Cardiac septum (tissue), 1 donor: ENCODE measurements around the gene KIAA1217. TPM values are rescaled to one million over a fixed set of nuclear protein-coding genes. Genes with fewer than 3 reads are reported as not detected.

ENCODE experiments used
- DNase-seq: peaks from one replicate; pipeline ENCODE4 v3.0.0-alpha.2; 2020; ENCODE audit warnings: low spot score
- intact Hi-C: fragments of 100-400 bp; cut with DNase I; formaldehyde crosslinking; loops from one replicate; pipeline ENCODE4 v1.14.0; 2022
- total RNA-seq: library from RNA; stranded (reverse); fragmentation: NEBNext Ultra II Directional; extraction: Animal tissue kit (Norgen Biotek cat#: 25700); gene quantifications from one replicate; pipeline ENCODE4 v1.2.1, GENCODE V29; 2021
- donor health status: DM: no; HTN: no; CAD: no.

The KIAA1217 gene
- total RNA-seq, 1 donor from 2014 or later, result 24.0 TPM

DNA sequence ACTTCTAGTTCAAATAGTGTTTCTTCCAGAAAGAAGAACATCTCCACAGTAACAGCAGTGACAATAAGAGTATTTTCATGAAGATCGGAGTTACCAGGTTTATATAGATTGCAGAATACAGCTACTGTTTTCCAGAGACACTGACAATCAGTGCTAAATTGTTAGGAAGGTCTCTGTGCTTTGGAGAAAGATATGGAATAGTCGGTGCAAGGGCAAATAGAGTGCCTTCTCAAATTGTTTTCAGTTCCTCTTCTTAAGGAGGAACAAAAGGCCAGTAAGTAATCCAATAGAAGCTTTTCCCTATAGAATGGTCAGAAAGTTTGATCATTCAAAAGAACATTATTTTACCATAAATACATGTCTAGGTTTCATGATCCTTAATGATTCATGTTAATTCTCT, 2.6 kb upstream of the KIAA1217 start:
- no peak for DNase-seq
- intact Hi-C loops, result loop anchor here (5.0 kb wide), 1 partner anchor 156 kb away; no protein-coding TSS in a partner anchor

DNA sequence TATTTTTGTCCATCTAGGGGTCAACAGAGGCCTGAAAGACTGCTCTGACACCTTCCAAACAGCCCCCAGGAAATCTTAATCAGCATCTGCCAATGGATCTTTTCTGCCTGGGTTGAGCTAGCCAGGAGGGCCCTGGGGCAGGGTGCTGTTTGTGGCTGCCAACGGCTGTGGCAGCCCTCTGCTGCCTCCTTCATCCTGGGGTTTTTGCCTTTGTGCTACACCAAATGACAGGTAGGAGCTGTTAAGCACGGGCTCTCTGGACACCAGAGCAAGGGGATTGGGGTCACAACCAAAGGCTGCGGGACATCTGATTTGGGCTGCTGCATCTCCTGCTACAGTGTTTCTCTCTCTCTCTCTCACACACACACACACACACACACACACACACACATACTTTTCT, 2.0 kb upstream of the KIAA1217 start:
- intact Hi-C loops, result loop anchor here (5.0 kb wide), 1 partner anchor 155 kb away; no protein-coding TSS in a partner anchor
- no peak for DNase-seq

DNA sequence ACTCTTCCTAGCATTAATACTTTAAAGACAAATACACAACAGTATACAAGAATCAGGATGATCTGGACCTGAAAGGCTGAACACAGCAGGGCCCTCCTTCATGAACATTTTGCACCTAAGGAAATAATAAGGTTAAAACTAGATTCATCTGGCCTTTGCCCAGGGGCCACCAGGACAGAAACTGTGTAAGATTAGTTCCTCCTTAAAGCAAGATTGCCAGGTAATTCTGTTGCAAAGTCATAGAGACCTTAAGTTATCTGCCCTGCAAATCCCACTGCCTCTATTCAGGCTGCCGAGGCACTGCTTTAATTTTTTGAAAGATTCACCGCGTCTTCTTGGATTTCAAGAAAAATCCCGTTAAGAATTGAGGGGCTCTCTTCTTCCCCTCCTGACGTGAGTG, 1.6 kb upstream of the KIAA1217 start:
- intact Hi-C loops, result loop anchor here (5.0 kb wide), 1 partner anchor 155 kb away; no protein-coding TSS in a partner anchor
- DNase-seq, result no peak

DNA sequence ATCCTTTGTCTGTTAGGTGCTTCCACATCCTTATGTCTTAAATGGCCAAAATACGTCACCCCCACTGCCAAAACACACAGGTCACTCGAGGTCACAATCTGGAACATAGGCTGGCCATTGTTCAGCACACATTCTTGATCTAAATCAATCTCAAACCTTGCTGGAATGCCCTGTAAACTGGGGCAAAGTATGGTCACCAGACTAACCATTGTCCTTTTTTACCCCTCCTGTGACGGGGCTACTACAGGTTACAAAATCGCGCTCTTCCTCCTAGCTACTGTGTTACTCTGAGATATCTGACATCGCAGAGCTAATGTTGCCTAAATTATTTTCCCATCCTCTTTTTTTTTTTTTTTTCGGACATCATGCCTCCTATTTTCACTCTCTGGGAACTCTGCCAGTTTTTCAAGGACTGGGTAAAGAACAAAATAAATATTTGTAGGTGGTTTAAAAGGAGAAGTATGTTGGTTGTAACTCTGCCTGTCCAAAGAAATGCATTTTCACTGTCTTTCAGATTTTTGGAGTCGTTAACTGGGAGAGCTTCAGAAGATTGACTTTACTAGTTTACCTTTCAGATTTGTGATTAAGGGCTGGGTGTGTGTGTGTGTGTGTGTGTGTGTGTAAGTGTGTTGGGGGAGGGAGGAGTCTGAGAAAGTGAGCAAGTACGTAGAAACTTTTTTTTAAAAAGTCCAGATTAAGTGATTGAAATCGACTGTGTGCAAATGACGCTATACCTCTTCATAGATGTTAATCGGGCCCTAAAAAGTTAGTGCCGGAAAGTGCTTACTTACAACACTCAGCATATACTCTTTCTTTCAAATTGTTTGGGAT, 942 bp upstream of the KIAA1217 start:
- no peak for DNase-seq
- intact Hi-C loops, result loop anchor here (5.0 kb wide), 1 partner anchor 154 kb away; no protein-coding TSS in a partner anchor

DNA sequence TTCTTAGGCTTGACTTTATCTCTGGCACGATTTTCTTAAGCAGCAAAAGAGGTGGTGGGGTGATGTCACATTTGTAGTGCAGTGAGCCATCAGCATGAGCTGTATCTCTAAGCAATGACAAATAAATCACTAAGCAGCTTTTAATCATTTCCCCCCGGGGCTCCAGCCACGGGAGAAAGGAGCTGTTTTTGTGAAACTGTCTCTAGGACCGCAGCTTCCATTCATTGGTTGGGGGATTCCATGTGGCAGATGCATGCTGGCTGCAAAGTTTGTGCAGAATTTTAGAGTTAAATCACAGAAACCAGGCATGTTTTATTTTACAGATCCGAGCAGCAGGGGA, 464 bp downstream of the KIAA1217 start:
- intact Hi-C loops, result loop anchor here (5.0 kb wide), 1 partner anchor 153 kb away; no protein-coding TSS in a partner anchor
- no peak for DNase-seq

DNA sequence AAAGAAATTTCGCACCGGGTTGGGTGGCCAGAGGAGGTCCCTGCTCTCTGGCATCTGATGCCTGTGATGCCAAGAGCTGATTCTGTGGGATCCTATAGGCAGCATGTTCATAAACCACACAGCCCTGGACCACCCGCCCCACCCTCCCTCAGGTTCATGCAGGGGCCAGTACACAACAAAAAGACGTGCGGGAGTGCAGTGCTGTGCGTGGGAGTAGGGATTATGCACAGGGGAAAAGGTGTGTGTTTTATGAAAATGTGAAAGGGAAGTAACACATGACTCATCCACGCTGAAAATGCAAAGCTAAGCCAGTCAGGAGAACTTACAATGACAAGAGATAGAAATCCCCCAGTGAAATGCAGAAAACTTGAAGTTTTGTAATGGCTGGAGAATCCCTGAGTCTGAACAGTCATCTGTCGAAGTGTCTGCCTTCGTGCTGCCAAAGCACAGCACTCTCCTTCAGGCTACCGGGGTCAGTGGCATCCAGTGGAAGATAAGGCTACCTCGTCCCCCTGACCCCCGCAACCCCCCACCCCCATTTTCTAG, 1.1 kb downstream of the KIAA1217 start:
- intact Hi-C loops, result loop anchor here (5.0 to 10.0 kb wide), 3 partner anchors 47 to 152 kb away; no protein-coding TSS in a partner anchor
- no peak for DNase-seq

DNA sequence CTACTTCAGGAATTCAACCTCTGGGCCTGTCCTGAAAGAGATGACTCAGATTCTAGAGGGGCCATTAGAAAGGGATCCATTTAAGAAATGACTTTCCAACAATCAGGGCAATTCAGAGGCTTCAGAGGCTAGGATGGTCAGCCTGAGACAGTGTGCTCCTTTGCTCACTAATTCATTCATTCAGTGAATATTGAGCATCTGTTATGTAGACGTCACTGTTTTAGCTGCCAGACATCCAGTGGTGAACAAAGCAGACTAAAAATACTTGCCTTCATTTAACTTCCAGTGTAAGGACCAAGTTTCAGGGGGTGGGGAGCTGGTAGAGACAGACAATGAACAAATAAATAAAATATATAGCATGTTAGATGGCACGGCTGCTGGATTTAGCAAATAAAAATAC, 1.6 kb downstream of the KIAA1217 start:
- DNase-seq, result no peak
- intact Hi-C loops, result loop anchor here (5.0 to 10.0 kb wide), 2 partner anchors 47 to 134 kb away; no protein-coding TSS in a partner anchor

DNA sequence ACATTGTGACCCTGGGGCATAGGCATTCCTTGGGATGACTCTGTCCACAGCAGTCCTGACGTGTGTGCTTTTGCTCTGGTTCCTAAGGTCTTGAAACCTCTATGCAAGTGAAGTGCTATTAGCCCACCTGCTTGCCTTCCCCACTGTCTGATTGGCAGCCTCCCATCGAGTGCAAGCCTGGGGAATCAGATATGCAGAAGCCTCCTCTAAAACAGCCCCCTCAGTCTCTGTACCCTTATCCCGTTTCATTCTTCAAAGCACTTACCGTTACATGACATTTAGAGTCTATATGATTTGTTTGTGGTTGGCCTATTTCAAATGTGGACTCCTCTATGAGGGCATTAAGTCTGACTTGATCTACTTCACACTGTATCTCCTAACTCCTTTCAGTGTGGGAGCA, 4.3 kb downstream of the KIAA1217 start:
- intact Hi-C loops, result loop anchor here (5.0 to 10.0 kb wide), 2 partner anchors 44 to 132 kb away; no protein-coding TSS in a partner anchor
- no peak for DNase-seq

DNA sequence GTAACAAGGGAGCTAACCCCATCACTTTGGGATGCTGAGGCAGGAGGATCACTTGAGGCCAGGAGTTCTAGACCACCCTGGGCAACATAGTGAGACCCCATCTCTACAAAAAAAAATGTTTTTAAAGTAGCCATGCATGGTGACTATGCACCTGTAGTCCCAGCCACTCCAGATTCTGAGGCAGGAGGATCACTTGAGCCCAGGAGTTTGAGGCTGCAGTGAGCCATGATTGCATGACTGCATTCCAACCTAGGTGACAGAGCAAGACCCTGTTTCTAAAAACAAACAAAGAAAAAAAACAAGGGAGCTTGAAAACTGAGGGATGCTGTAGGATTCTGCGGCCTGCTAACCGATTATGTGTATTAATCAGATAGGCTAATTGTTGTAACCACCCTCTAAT, 4.9 kb downstream of the KIAA1217 start:
- intact Hi-C loops, result loop anchor here (5.0 to 10.0 kb wide), 2 partner anchors 43 to 131 kb away; no protein-coding TSS in a partner anchor
- no peak for DNase-seq

DNA sequence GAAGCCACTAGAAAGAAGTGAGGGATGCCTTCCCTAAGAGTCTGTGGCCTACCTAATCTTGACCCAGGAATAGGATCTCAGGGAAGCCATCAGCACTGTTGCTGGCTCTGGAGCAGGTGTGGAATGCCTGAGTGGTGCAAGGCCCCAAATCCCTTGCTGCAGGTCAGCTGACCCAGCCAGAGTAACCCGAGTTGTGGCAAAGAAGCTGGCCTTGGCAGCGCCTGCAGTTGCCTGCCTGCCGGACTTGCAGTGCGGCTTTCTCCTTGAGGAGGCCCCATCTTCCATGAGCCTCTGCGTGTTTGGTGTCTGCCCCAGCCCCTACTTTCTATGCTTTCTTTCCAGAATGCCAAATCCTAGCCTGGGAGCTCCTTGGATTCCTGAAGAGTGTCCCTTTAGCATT, 5.8 kb downstream of the KIAA1217 start:
- no peak for DNase-seq
- intact Hi-C loops, result loop anchor here (5.0 to 10.0 kb wide), 2 partner anchors 43 to 130 kb away; no protein-coding TSS in a partner anchor

DNA sequence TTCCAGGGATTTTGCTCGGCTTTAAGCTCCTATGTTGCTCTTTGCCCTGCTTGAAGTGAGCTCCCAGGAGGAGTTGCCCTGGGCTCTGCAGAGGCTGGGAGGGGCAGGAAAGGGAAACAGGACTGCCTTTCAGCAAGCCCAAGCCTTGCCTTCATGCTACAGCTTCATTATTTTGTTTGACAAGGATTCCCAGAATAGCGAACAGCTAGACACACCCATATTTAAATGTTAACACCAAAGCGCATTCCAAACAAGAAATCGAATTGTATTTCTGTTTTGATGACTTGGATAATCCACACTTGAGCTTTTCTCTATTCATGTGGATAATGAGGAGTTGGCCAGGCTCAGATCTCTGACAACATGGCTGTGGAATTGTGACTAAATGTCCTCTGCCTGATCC, 6.3 kb downstream of the KIAA1217 start:
- DNase-seq, result no peak
- intact Hi-C loops, result loop anchor here (10.0 kb wide), 1 partner anchor 130 kb away; no protein-coding TSS in a partner anchor

DNA sequence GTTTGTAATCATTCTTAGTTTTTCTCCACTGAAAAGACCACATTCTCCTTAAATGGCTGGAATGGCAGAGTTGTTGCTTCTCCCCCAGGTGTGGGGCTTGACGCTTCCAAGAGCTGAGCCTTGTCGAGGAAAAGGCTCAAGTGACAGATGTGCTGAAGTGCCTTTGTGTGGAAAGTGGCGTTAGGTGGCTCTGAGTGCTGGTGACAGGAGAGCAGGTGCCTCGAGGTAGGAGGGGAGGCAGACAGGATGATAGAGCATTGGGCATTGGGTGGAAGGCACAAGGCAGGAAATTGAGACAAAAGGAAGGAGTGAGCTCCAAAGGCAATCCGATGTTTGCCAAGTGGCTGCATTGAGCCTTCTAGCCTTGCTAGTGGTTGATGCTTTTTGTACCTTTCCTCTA, 6.7 kb downstream of the KIAA1217 start:
- intact Hi-C loops, result loop anchor here (10.0 kb wide), 1 partner anchor 129 kb away; no protein-coding TSS in a partner anchor
- DNase-seq, result no peak

DNA sequence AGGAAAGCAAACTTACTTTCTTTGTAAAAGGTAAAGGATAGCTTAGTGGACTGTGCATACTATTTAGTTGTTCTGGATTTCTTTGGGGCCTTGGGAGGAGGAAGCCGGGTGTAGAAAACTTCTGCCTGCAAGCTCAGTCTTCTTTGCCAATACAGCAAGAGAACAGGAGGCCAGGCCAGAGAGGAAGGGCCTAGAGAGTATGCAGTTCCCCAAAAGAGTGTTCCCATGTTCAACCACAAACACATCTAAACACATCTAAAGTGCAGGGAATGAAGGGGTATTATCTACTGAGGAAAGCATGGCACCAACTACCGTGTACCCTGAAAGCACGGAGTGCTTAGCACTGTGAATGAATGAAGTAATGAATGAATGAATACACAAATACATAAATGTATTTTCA, 11.0 kb downstream of the KIAA1217 start:
- no peak for DNase-seq
- intact Hi-C loops, result loop anchor here (10.0 kb wide), 1 partner anchor 125 kb away; no protein-coding TSS in a partner anchor

DNA sequence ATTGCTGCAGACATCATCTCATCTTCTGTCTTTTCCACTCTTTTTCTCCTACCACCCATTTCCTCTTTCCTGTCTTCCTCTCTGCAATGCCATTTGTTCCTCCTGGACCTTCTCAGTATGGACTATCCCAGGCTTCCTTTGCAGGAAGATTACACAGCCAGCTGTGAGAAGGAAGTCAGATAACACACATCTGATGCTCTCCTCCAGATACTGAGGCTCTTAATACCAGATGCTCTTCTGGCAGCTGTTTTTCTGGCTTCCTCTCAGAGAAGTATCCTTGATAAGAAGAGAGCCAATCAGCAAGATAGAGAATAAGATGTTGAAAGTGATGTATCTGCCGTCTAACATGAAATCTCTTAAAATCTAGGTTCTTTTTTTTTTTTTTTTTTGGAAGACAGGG, 14.4 kb downstream of the KIAA1217 start:
- DNase-seq, result no peak
- intact Hi-C loops, result no loop called here

DNA sequence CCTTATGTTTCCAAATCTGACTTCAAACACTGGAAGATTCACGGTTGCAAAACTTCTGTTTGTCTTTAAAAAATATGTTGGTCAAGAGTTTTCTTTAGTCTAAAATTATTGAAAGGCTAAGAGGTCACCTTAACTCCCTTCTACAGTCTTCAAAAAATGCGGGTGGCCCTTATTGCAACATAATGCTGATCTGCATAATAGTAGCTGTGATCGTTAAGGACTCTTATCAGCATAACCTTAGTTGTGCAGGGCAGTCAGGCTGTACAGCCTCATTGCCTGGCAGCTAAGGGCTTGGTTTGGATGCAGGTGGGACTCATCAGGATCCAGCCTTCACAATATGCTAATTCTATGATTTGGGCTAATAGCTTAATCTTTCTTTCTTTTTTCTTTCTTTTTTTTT, 15.0 kb downstream of the KIAA1217 start:
- DNase-seq, result no peak
- intact Hi-C loops, result no loop called here

DNA sequence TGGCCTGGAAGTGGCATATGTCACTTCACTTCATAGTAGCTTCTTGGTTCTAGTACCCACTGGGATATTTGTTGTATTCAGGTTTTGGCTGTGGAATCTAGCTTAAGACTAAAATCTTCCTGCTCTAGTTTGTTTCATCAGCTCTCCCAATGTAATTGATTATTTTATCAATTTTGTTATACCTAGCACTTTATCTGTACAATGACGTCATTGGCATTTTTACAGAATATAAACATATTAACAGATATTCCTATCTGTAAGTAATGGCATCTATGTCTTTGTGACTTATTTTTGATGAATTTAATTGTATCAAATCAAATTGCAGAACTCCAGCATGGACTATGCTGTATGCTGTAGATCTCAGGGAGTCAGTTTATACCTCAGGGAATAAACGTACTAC, 19.7 kb downstream of the KIAA1217 start:
- no peak for DNase-seq
- intact Hi-C loops, result no loop called here

DNA sequence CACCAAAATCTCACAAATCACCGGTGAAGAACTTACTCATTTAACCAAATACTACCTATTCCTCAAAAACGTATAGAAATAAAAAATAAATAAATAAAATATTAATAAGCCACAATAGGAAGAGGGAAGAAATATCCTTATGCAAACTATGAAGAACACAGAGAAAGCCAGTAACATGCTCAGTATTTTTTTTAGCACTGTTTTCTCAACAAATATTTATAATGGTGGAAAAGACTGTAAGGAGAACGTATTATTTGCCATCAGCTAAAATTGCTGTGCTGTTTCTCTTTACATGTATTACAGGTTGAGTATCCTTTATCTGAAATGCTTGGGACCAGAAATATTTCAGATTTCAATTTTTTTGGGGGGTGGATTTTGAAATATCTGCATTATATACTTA, 21.0 kb downstream of the KIAA1217 start:
- no peak for DNase-seq
- intact Hi-C loops, result no loop called here

DNA sequence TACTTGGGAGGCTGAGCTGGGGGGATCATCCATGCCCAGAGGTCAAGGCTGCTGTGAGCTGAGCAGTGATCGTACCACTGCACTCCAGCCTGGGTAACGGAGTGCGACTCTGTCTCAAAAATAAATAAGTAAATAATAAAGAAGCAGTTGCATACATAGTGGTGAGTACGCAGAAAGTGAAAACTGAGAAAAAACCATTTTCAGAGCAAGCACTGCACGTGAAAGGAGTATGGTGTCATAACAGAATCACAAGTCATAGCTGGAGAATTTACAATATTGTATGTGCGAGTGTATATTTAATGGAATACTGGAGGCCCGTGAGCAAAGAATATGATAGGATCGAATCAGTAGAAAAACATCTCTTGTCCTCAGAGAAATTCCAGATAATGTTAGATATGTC, 22.3 kb downstream of the KIAA1217 start:
- DNase-seq, result no peak
- intact Hi-C loops, result no loop called here

DNA sequence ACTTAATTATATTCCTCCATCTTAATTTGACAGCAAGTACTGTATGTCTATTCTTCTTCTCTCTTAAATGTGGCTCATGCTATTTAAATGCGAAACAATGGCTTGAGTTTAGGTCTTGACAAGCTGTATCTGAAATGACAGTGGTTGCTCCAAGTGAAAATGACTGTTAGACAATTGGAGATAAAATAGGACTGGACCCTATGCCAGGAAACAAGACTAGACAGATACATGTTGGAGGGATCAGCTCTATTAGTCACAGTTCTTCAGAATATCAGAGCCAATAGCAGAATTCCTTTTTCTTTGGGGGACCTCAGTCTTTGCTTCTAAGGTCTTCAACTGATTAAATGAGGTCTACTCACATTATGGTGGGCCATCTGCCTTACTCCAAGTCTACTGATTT, 25.8 kb downstream of the KIAA1217 start:
- intact Hi-C loops, result no loop called here

DNA sequence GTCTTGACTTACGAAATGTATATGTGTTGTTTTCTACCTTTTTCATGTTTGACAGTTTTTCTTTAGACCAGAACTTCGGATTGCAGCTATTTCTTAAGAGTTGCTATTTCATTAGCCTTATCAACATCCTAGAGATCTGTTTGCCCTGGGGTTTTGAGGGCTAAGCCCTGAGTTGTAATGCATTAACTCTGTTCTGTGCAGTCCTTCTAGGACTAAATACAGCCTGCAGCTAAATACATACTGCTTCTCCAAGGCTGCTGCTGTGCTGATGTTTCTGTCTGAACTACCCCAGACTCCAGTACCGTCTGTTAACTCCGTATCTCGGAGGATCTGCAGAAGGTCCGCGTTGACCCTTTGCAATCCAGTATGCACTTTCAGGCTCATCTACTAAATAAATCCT, 26.5 kb downstream of the KIAA1217 start:
- no peak for DNase-seq
- intact Hi-C loops, result no loop called here

More for the DNA sequence above, 25.8 kb downstream of the KIAA1217 start:
- DNase-seq, result no peak
